MG63 (cell line): ENCODE data around the gene RNF213. TPM values are rescaled to one million over a fixed set of nuclear protein-coding genes. Genes with fewer than 3 reads are reported as not detected.

Experiments used
- DNase-seq: peaks from one replicate; pipeline ENCODE4 v3.0.0-alpha.2; 2020
- H3K27me3 ChIP-seq: fragments of 250-450 bp; sonication (Bioruptor Pico); 2 replicates; pipeline ENCODE4 v1.5.1; 2020; ENCODE audit warnings: mild to moderate bottlenecking, moderate library complexity
- H3K36me3 ChIP-seq: fragments of 250-450 bp; sonication (Bioruptor Pico); 2 replicates; pipeline ENCODE4 v1.5.1; 2020; ENCODE audit warnings: mild to moderate bottlenecking, moderate library complexity
- H3K4me3 ChIP-seq: fragments of 250-450 bp; sonication (Bioruptor Pico); 2 replicates; pipeline ENCODE4 v1.5.1; 2020; ENCODE audit warnings: mild to moderate bottlenecking, moderate library complexity
- H3K9me3 ChIP-seq: fragments of 250-450 bp; sonication (Bioruptor Pico); 2 replicates; pipeline ENCODE4 v1.5.1; 2020; ENCODE audit warnings: mild to moderate bottlenecking, moderate library complexity
- total RNA-seq: library from RNA; depleted of rRNA; stranded (reverse); fragments of >200 nt; shearing (Covaris generic); gene quantifications from 2 replicates; pipeline ENCODE4 v1.2.3, GENCODE V29; 2014; ENCODE audit warnings: low replicate concordance

RNF213 gene
- total RNA-seq, 1 experiment from 2014 or later, result 22.5 TPM

- no peak for DNase-seq
- H3K9me3 ChIP-seq, result no peaks in the 10 kb centered on the region
- H3K36me3 ChIP-seq, result peaks cover 74% of the 10 kb centered on the region
- no peaks in the 10 kb centered on the region for H3K27me3 ChIP-seq
- no peak overlapping the region for H3K4me3 ChIP-seq
These were observed 112.4 kb downstream of the RNF213 start for GRCh38 chr17:80372922-80373570.

DNA sequence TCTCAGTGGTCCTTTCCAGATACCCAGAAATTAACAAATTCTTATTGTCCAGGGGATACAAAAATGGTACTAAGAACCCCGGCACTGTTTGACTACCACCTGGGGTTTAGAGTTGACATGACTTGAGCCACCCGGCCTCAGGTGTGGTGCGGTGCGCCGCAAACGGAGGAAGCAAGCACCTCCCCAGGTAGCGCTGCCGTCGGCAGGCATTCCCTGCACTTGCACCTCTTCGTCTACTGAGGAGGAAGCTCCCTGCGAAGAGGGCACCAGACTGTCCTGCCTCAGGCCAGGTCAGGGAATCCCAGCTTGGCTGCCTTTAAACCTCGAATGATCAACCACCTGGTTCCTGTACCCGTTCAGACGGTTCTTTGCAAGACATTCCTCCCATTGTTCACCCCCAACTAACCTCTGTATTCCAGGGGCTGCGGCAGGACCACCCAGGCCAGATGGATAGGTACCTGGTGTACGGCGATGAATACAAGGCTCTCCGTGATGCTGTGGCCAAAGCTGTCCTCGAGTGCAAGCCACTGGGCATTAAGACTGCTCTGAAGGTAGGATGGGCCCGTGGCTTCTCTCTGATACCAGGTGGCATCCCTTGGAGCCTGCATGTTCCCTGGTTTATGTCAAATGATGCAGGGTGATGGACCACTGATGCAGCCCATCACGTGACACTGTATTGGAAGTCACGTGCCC lies 113.5 kb downstream of the RNF213 start:
- peaks cover 73% of the 10 kb centered on the region for H3K36me3 ChIP-seq
- H3K4me3 ChIP-seq, result no peak overlapping the region
- H3K9me3 ChIP-seq, result no peaks in the 10 kb centered on the region
- DNase-seq, result no peak
- H3K27me3 ChIP-seq, result no peaks in the 10 kb centered on the region

- H3K9me3 ChIP-seq, result no peaks in the 10 kb centered on the region
- peaks cover 75% of the 10 kb centered on the region for H3K36me3 ChIP-seq
- no peak overlapping the region for H3K4me3 ChIP-seq
- no peaks in the 10 kb centered on the region for H3K27me3 ChIP-seq
- no peak for DNase-seq
These were observed 114.3 kb downstream of the RNF213 start for GRCh38 chr17:80374732-80375585.

DNA sequence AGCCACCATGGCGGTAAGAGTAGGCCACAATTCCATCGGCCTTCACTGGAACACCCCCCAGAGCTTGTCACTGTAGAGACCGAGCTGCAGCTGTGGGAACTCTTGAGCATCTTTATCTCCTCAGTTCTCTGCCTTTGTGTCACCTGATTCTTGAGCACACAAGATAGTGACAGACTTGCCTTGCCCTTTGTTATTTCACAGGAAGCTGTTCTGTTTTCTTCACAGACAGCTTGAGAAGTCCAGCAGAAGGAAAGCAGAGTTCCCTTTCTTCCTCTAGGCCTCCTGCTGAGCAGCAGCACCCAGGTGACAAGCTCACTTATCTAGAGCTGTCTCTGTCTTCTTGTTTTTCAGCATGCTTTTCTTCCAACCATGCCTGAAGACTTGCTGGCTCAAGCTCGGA lies 115.9 kb downstream of the RNF213 start:
- no peak for DNase-seq
- Histone ChIP-seq H3K4me3 (no peak overlapping the region), H3K36me3 (peaks cover 82% of the 10 kb centered on the region), H3K27me3 (no peaks in the 10 kb centered on the region), H3K9me3 (no peaks in the 10 kb centered on the region)

- Histone ChIP-seq H3K4me3 (no peak overlapping the region), H3K9me3 (no peaks in the 10 kb centered on the region), H3K36me3 (peaks cover 81% of the 10 kb centered on the region), H3K27me3 (no peaks in the 10 kb centered on the region)
- DNase-seq, result no peak
These were observed 117.1 kb downstream of the RNF213 start for GRCh38 chr17:80377798-80378197.

DNA sequence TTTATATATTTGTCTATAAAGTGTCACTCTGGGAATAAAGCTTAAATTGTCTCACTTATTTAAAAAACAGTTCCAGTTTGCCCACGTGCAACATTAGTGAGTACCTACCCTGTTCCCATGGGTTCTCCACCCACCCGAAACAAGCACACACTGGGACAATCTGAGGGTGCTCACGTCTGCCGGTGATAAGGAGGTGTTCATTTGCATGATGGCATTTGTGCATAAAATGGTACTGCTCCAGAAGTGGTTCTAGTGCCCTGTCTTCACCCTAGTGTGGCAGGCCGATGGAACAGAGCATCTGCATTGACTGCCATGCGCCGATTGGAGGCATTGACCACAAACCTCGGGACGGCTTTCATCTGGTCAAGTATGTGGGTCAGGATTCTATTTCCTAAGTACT lies 118.7 kb downstream of the RNF213 start:
- H3K36me3 ChIP-seq, result peaks cover 91% of the 10 kb centered on the region
- H3K9me3 ChIP-seq, result no peaks in the 10 kb centered on the region
- H3K4me3 ChIP-seq, result no peak overlapping the region
- DNase-seq, result no peak
- no peaks in the 10 kb centered on the region for H3K27me3 ChIP-seq

DNA sequence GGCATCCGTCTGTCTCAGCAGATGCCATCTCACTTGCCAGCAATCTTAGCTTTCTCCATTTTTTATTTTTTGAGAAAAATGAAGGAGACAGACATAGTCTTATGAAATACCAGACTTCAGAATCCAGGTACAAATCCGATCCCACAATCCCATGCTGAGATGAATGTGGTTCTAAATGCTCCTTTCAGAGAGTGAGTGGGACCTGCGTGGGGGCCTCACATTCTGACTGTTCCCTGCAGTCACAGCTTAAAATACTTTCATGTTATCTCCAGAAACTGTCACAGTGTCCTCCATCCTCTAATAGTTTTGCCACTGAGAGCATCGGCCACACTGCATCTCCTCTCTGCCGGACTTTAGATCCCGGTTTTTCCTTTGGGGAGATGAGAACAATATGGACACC lies 119.4 kb downstream of the RNF213 start:
- peaks cover 89% of the 10 kb centered on the region for H3K36me3 ChIP-seq
- H3K27me3 ChIP-seq, result no peaks in the 10 kb centered on the region
- DNase-seq, result no peak
- H3K4me3 ChIP-seq, result no peak overlapping the region
- no peaks in the 10 kb centered on the region for H3K9me3 ChIP-seq

DNA sequence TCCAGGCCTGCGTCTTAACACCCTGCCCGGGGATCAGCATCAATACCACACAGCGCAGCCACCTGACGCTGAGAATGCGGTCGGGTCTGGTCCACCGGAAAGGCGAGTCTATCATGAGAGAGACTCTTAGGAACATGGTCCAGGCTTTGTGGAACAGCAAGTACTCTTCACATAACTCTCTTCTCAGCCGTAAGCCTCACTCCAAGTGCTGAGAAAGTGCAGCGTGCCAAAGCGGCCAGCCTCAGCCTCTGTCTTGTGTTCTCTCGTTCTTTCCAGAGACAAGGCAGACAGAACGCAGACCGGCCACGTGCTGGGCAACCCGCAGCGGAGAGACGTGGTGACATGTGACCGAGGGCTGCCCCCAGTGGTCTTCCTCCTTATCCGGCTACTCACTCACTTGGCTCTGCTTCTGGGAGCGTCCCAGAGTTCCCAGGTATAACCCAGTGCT lies 119.9 kb downstream of the RNF213 start:
- no peak for DNase-seq
- Histone ChIP-seq H3K27me3 (no peaks in the 10 kb centered on the region), H3K36me3 (peaks cover 92% of the 10 kb centered on the region), H3K4me3 (no peak overlapping the region), H3K9me3 (no peaks in the 10 kb centered on the region)

DNA sequence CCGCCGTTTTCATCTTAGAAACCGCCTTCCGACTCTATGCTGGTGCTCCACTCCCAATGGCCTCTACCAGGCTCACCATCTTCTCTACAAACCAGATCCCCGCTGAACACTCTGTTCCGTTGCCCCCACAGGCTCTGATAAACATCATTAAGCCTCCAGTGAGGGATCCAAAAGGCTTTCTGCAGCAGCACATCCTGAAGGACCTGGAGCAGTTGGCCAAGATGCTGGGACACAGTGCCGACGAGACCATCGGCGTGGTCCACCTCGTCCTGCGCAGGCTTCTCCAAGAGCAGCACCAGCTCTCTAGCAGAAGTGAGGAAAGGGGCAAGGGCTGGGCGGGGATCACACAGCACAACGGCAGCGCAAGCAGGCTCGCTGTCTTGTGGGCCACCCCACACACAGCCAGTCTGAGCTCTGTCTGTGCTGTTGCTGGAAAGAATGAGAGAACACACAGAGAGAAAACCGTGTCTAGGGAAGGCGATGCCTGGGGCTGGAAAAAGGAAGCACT lies 120.8 kb downstream of the RNF213 start:
- H3K4me3 ChIP-seq, result no peak overlapping the region
- no peaks in the 10 kb centered on the region for H3K9me3 ChIP-seq
- DNase-seq, result no peak
- H3K27me3 ChIP-seq, result no peaks in the 10 kb centered on the region
- H3K36me3 ChIP-seq, result peaks cover 93% of the 10 kb centered on the region

DNA sequence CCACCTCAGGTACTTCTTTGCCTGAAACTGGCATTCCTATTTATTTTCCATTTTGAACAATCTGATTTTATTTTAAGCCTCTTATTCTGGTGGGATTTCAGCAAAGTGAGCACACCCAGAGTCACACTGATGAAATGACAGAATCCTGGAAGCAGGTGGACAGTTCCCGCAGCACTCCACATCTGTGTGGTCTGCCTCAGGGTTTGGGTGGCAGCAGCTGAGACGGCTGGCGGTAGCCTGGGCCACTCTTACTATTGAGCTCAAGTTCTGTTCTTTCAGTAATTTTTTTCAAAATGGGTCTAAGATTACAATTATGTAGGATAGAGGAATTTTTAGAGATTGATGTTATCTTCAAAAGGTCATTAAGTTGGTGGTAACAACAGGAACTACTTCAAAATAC lies 121.8 kb downstream of the RNF213 start:
- Histone ChIP-seq H3K9me3 (no peaks in the 10 kb centered on the region), H3K36me3 (peaks cover 95% of the 10 kb centered on the region), H3K4me3 (no peak overlapping the region), H3K27me3 (no peaks in the 10 kb centered on the region)
- no peak for DNase-seq

- Histone ChIP-seq H3K36me3 (peaks cover 92% of the 10 kb centered on the region), H3K4me3 (no peak overlapping the region), H3K9me3 (no peaks in the 10 kb centered on the region), H3K27me3 (no peaks in the 10 kb centered on the region)
- DNase-seq, result no peak
These were observed 122.3 kb downstream of the RNF213 start for GRCh38 chr17:80382956-80383355.

DNA sequence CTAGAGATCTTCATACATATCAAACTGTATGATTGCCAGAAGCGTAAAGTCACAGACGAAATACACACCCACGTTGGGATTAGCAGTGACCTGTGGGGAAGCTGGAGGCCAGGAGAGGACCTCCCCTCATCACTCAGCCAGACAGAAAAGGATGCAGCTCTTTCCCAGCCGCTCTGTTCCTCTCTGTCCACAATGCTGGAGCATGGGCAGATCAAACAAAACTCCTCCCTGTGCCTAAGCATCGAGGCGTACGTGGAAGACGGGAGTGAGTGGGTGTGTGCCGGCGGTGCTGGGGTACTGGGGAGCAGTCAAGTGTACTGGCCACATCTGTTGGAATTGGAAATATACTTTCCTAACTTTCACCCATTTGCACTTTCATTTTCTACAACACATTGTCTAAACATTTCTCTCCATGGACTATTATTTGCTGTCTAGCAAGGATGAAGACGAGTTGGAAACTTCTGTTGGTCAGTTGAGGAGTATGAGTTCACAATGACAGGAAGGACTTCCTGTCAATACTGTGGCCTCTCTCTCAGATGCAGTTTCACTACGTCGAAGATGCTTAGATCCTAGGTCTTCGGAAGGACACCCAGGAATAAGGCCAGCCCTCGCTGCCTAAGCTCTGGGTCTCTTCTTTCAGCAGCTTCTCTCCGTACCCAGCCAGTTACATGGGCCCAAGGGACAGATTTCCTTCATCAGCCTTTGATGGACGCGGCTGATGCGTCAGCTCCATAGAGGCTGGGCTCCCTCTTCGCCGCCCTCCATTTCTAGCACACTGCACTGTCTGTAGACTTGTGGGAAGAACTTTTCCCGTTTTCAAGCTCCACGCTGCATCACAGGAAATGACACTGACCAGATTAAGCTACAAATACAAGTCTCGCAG lies 123.7 kb downstream of the RNF213 start:
- DNase-seq, result no peak
- Histone ChIP-seq H3K4me3 (no peak overlapping the region), H3K9me3 (no peaks in the 10 kb centered on the region), H3K27me3 (no peaks in the 10 kb centered on the region), H3K36me3 (peaks cover 91% of the 10 kb centered on the region)

GRCh38 chr17:80385046-80385445 lies 124.4 kb downstream of the RNF213 start:
- Histone ChIP-seq H3K9me3 (no peaks in the 10 kb centered on the region), H3K27me3 (no peaks in the 10 kb centered on the region), H3K36me3 (peaks cover 91% of the 10 kb centered on the region), H3K4me3 (no peak overlapping the region)
- DNase-seq, result no peak

DNA sequence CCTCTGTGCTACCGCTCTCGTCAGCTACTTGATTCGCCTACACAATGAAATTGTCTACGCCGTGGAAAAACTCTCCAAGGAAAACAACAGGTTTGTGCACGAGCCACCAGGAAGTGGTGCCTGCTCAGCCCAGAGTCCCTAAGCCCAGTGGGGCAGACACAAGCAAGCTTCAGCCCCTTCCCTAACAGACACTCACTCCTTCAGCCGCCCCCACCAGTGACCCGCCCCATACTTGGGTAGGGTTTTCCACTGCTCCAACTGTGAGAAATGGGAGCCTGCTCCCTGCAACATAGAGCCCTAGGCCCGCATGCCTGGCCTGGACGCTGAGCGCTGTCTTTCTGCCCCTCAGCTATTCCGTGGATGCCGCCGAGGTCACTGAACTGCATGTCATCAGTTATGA lies 125.7 kb downstream of the RNF213 start:
- Histone ChIP-seq H3K4me3 (no peak overlapping the region), H3K27me3 (no peaks in the 10 kb centered on the region), H3K36me3 (peaks cover 91% of the 10 kb centered on the region), H3K9me3 (no peaks in the 10 kb centered on the region)
- no peak for DNase-seq

DNA sequence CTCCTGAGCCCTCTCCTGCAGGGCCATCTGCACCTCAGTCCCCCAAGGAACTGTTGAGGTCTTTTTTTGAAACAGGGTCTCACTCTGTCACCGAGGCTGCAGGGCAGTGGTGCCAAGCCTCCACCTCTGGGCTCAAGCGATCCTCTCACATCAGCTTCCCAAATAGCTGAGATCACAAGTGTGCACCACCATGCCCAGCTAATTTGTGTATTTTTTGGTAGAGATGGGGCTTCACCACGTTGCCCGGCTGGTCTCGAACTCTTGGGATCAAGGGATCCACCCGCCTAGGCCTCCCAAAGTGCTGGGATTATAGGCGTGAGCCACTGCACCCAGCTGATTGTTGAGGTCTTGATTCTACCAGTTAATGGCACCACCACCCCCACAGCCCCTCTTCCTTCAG lies 126.4 kb downstream of the RNF213 start:
- Histone ChIP-seq H3K4me3 (no peak overlapping the region), H3K27me3 (no peaks in the 10 kb centered on the region), H3K36me3 (peaks cover 90% of the 10 kb centered on the region), H3K9me3 (no peaks in the 10 kb centered on the region)
- DNase-seq, result no peak

DNA sequence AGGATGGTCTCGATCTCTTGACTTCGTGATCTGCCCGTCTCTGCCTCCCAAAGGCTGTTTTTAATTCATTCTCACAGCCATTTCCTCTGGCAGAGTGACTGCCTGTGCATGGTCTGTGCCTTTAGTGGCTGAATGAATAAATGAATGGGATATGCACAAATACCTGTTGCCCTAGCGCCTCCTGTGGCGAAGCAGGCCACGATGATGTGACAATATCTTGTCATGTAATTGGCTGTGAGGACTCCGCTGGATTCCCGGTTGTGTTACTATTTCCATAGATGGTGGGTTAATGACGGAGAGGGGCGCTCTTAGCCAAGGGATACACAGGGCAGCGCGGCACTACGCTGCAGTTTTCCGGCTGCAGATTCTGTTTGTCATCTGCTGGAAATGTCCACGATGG lies 127.5 kb downstream of the RNF213 start:
- Histone ChIP-seq H3K4me3 (no peak overlapping the region), H3K27me3 (no peaks in the 10 kb centered on the region), H3K9me3 (no peaks in the 10 kb centered on the region), H3K36me3 (peaks cover 84% of the 10 kb centered on the region)
- DNase-seq, result no peak
